T47D (cell line): ENCODE results near the gene PSMB2.
"Not testable (repeated sequence)": the region's sequence is repeated elsewhere in the genome, so short reads cannot be mapped to it uniquely, and the experiment has no call there.

ENCODE experiments used
- DNase-seq, 2 experiments: peaks; one replicate each; pipeline versions ENCODE4 v3.0.0 to v3.0.0-alpha.2; 2011 to 2012; ENCODE audit warnings: low read depth in 1 of 2, low spot score in 1 of 2
- JUND ChIP-seq: IDR thresholded peaks from 2 replicates; pipeline ENCODE4 v1.6.1; 2012; ENCODE audit warnings: low read depth
- in situ Hi-C: cut with HindIII; loops from 2 replicates; pipeline ENCODE4 v1.10.0; 2016; ENCODE audit warnings: low sequenced_read_pairs, low pct_unique_long_range_greater_than_20kb

Gene PSMB2

GRCh38 chr1:35641233-35641866 is at the start of gene PSMB2:
Gene PSMB2 (minus strand): TSS chr1:35641526. CDS start chr1:35641432, 94 bp downstream.
- TF ChIP-seq JUND = no peak
- in situ Hi-C loops = no loop called here
- DNase-seq = peak; percentile 58 to 96

DNA sequence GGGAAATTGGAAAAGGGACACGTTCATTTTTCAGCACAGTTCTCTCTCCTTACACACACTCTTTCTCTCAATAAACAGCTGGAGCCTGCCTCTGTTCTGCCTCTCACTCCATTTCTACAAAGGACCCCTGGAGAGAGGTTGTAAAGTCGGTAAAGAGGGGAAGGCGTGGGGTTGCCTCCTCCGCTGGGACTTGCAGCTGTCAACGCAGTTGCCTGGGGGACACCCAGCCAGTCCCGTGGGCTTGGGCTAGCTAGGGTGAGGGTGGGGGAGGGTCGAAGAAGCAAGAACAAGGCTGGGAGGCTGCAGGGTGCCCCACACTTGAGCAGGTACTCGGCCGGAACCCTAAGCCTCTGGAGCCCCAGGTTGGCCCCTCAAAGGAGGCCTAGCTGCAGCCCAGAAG is 49.8 kb upstream of the PSMB2 start:
- no peak for TF ChIP-seq JUND
- in situ Hi-C loops = no loop called here
- no peak for DNase-seq

DNA sequence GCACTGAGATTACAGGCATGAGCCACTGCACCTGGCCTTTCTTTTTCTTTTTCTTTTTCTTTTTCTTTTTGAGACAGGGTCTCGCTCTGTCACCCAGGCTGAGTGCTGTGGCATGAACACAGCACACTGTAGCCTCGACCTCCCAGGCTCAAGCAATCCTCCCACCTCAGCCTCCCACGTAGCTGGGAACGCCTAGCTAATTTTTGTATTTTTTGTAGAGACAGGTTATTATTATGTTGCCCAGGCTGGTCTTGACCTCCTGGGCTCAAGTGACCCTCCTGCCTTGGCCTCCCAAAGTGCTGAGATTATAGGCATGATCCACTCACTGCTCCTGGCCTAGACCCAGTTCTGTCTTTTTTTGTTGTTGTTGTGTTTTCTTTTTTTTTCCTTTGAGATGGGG is 48.8 kb upstream of the PSMB2 start:
- DNase-seq, in situ Hi-C loops: not testable (repeated sequence)

GRCh38 chr1:35688161-35688560 is 46.8 kb upstream of the PSMB2 start:
- no peak for TF ChIP-seq JUND
- DNase-seq = no peak
- in situ Hi-C loops = no loop called here

DNA sequence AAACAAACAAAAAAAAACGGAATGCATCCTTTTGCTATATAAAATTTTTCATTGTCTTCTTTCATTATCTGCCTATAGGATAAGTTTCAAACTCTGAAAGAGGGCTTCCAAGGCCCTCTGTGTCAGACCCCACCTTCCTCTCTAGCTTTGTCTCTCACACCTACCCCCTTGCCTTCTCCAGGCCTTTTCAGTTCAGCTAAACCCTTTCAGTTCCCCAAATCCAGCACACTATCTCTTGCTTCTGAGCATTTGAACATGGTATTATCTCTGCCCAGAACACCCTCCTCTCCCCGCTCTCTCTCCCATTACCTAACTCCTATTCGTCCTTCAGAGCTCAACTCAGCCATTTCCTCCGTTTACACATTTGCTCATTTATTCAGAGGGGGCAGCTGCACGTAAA is 41.7 kb upstream of the PSMB2 start:
- no peak for TF ChIP-seq JUND
- in situ Hi-C loops = no loop called here
- DNase-seq = no peak

DNA sequence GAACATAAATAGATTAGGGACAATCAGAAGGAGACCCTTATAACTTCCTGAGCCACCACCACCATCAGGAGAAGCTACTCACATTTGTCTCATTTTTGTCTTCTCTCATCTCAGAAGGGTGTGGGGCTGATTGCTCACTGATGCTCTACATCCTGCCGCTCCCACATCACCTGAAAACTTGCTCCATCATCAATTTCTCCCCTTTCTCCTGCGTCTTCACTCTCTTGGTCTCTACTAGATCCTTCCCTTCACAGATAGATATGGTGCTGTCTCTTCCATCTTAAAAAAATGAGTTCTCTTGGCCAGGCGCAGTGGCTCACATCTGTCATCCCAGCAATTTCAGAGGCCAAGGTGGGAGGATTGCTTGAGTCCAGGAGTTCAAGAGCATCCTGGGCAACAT is 38.9 kb upstream of the PSMB2 start:
- DNase-seq = no peak
- in situ Hi-C loops = no loop called here
- TF ChIP-seq JUND = no peak

GRCh38 chr1:35675773-35676172 is 34.4 kb upstream of the PSMB2 start:
- no peak for TF ChIP-seq JUND
- in situ Hi-C loops = no loop called here
- no peak for DNase-seq

DNA sequence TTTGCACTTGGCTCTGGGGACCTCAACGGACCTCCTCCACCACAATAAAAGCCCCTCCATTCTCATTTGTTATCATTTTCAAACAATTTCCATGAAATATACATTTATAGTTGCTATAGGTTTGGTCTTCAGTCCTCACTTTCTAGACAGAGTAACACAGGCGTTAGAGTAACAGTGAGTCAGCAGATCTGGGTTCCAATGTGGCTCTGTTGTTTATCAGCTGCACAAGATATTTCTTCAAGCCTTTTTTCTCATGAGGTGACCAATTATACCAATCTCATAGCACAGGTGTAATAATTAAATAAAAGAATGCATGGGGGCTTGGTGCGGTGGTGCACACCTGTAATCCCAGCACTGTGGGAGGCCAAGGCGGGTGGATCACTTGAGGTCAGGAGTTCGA is 32.8 kb upstream of the PSMB2 start:
- no peak for DNase-seq
- in situ Hi-C loops = no loop called here
- TF ChIP-seq JUND = no peak

- TF ChIP-seq JUND = no peak
- in situ Hi-C loops = no loop called here
- DNase-seq = no peak
Measured at GRCh38 chr1:35672116-35672515, 30.8 kb upstream of the PSMB2 start.

GRCh38 chr1:35668506-35668905 is 27.2 kb upstream of the PSMB2 start:
- no peak for TF ChIP-seq JUND
- DNase-seq = no peak
- in situ Hi-C loops = no loop called here

DNA sequence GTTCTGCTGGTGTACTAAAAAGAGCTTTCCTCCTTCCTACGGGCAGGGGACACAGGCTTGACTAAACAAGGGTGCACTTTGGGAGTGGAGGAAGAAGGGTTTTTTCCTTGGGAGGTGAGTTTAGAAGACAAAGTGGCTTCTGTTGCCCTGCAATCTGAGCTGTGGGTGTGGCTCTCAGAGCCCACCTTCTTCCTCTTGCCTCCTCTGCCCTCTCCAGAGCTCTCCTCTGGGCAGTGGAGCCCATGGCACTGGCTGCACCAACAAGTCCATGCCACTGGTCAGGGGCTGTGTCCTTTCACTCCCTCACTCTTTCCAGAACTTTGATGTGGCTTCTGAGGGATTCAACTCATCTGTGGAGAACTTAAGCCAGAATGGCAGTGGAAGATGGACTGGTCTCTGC is 25.6 kb upstream of the PSMB2 start:
- no peak for DNase-seq
- no peak for TF ChIP-seq JUND
- in situ Hi-C loops = no loop called here

DNA sequence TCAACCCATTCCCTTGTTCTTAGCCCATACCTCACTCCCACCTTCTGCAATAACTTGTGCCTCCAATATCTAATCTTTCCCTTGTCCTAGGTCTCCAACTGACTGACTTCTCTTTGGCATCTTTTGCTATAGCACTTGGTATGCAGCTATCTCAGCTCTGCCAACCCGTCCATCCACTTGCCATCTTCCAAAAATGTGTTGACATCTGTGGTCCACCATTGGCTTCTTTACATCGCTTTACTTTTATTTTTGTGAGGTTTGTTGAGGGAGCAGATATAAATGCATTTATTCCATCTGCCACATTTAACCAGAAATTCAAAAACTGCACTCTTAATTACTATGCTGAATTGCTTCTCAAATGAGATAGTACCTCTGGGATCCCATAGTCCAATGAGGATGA is 24.9 kb upstream of the PSMB2 start:
- DNase-seq = no peak
- TF ChIP-seq JUND = no peak
- in situ Hi-C loops = no loop called here

DNA sequence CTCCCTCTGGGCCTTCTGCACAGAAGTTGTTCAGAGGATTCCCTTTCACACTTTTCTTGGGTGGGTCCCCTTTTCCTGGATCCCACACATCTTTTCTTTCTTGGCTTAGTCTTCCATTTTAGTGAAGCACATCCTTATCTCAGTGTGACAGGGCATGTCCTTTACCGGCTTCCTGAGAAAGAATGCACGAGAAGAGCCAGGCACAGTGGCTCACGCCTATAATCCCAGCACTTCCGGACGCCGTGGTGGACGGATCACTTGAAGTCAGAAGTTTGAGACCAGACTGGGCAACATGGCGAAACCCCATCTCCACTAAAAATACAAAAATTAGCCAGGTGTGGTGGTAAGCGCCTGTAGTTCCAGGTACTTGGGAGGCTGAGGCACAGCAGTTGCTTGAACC is 22.1 kb upstream of the PSMB2 start:
- in situ Hi-C loops = no loop called here
- TF ChIP-seq JUND = no peak
- no peak for DNase-seq

DNA sequence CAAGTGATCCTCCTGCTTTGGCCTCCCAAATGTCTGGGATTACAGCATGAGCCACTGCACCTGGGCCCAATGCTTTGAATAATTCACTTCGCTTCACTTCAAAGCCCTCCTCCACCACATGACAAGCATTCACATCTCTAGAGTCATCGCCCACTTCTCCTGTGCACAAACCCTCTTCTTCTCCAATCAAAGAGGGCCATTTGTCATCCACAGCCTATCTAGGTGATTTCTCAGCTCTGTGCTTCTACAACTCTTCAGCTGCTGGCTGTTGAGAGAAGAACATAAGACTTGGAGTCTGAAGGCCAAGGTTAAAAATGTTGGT is 20.1 kb upstream of the PSMB2 start:
- in situ Hi-C loops = no loop called here
- DNase-seq = no peak
- no peak for TF ChIP-seq JUND
